KMS-11 (cell line): ENCODE measurements around the gene TRMT61A.

ENCODE experiments used
- H2AFZ ChIP-seq: fragments of 200-600 bp; sonication (generic); 2 replicates; pipeline ENCODE4 v1.6.1; 2016; ENCODE audit warnings: antibody characterized with exemption, mixed run types, low read depth
- H3K27ac ChIP-seq: fragments of 200-600 bp; sonication (generic); 2 replicates; pipeline ENCODE4 v1.6.1; 2016; ENCODE audit warnings: mild to moderate bottlenecking, mixed run types
- H3K27me3 ChIP-seq: fragments of 200-600 bp; sonication (generic); 2 replicates; pipeline ENCODE4 v1.6.1; 2017; ENCODE audit warnings: mild to moderate bottlenecking, low read depth, mixed run types, moderate library complexity; ENCODE audit not compliant: insufficient read depth
- H3K36me3 ChIP-seq: fragments of 200-600 bp; sonication (generic); 2 replicates; pipeline ENCODE4 v1.6.1; 2017; ENCODE audit warnings: mild to moderate bottlenecking, mixed run types; ENCODE audit not compliant: insufficient read depth
- H3K4me1 ChIP-seq: fragments of 200-600 bp; sonication (generic); 2 replicates; pipeline ENCODE4 v1.6.1; 2016; ENCODE audit warnings: mild to moderate bottlenecking, low read depth, mixed run types; ENCODE audit not compliant: poor library complexity, severe bottlenecking
- H3K4me2 ChIP-seq: fragments of 200-600 bp; sonication (generic); 2 replicates; pipeline ENCODE4 v1.7.0; 2016; ENCODE audit warnings: mild to moderate bottlenecking, mixed run types
- H3K4me3 ChIP-seq: fragments of 200-600 bp; sonication (generic); IDR thresholded peaks from 2 replicates; pipeline ENCODE4 v1.6.1; 2017; ENCODE audit warnings: low read depth, low read length, mixed read lengths; ENCODE audit not compliant: insufficient read depth
- H3K79me2 ChIP-seq: fragments of 200-600 bp; sonication (generic); 2 replicates; pipeline ENCODE4 v1.6.1; 2016; ENCODE audit warnings: low read depth, mixed run types; ENCODE audit not compliant: insufficient read depth
- H3K9ac ChIP-seq: fragments of 200-600 bp; sonication (generic); 2 replicates; pipeline ENCODE4 v1.6.1; 2016; ENCODE audit warnings: mild to moderate bottlenecking, mixed run types
- H4K20me1 ChIP-seq: fragments of 200-600 bp; sonication (generic); 2 replicates; pipeline ENCODE4 v1.6.1; 2016; ENCODE audit warnings: mild to moderate bottlenecking, mixed run types; ENCODE audit not compliant: insufficient read depth
- TF ChIP-seq, protein P1 (sequence below): fragments of 200-600 bp; sonication (generic); conservative IDR thresholded peaks from 2 replicates; pipeline ENCODE4 v1.6.1; 2017; ENCODE audit warnings: low read depth, mild to moderate bottlenecking, antibody characterized with exemption, low read length, moderate library complexity, mixed read lengths

TRMT61A gene

DNA sequence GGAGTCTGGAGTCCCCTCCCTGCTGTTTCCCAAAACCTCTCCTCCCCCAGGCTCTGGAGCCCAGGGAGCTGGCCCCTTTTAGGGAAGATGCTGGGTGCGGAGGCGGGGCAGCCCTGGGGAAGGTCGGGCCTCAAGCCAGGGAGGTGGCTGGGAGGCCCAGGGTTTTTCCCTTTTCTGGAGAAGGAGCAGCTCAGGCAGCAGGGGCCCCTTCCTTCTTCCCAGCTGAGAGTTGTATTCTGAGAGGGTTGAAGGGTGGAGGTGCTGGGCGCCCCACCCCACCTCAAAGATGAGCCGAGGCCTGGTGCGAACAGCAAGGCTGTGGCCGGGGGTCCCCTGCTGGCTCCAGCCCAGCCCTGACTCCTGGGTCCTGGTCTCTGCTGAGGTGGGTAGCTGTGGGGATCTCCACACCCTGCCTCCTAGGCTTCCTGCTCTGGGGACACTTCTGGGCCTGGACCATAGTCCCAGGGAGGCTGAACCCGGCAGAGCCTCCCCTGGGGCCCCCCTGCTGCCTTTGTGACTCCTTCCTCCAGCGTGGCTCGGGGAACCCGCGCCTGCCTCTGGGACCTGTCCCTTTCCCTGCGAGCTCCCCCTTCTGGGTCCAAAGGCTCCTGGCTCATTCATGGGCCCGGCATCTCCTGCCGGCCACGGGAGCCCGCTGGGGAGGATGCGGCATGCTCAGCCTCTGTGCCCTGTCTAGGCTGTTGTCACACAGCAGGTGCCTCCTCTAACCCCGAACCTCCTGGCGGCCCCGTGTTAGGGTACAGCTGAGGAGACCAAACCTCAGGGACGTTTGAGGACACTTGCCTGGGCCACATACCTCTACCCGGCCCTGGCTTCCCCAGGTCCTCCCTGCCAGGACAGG lies 4.4 kb downstream of the TRMT61A start:
- no peak overlapping the region for H3K4me3 ChIP-seq
- H3K4me1 ChIP-seq: no peaks in the 10 kb centered on the region
- no peak overlapping the region for H2AFZ ChIP-seq
- no peaks in the 10 kb centered on the region for H4K20me1 ChIP-seq
- no peak overlapping the region for H3K4me2 ChIP-seq
- no peak overlapping the region for H3K27ac ChIP-seq
- TF ChIP-seq, protein P1, sequence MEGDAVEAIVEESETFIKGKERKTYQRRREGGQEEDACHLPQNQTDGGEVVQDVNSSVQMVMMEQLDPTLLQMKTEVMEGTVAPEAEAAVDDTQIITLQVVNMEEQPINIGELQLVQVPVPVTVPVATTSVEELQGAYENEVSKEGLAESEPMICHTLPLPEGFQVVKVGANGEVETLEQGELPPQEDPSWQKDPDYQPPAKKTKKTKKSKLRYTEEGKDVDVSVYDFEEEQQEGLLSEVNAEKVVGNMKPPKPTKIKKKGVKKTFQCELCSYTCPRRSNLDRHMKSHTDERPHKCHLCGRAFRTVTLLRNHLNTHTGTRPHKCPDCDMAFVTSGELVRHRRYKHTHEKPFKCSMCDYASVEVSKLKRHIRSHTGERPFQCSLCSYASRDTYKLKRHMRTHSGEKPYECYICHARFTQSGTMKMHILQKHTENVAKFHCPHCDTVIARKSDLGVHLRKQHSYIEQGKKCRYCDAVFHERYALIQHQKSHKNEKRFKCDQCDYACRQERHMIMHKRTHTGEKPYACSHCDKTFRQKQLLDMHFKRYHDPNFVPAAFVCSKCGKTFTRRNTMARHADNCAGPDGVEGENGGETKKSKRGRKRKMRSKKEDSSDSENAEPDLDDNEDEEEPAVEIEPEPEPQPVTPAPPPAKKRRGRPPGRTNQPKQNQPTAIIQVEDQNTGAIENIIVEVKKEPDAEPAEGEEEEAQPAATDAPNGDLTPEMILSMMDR: no peak
- H3K79me2 ChIP-seq: no peaks in the 10 kb centered on the region
- no peaks in the 10 kb centered on the region for H3K27me3 ChIP-seq
- no peak overlapping the region for H3K9ac ChIP-seq
- H3K36me3 ChIP-seq: no peaks in the 10 kb centered on the region

GRCh38 chr14:103533999-103534575 lies 5.1 kb downstream of the TRMT61A start:
- TF ChIP-seq, protein P1: no peak
- Histone ChIP-seq H3K4me3 (no peak overlapping the region), H2AFZ (no peak overlapping the region), H4K20me1 (no peaks in the 10 kb centered on the region), H3K79me2 (no peaks in the 10 kb centered on the region), H3K9ac (no peak overlapping the region), H3K36me3 (no peaks in the 10 kb centered on the region), H3K27me3 (no peaks in the 10 kb centered on the region), H3K4me2 (no peak overlapping the region), H3K4me1 (no peaks in the 10 kb centered on the region), H3K27ac (no peak overlapping the region)

- Histone ChIP-seq H2AFZ (no peak overlapping the region), H3K36me3 (no peaks in the 10 kb centered on the region), H3K9ac (no peak overlapping the region), H3K27ac (no peak overlapping the region), H3K4me1 (no peaks in the 10 kb centered on the region), H3K27me3 (no peaks in the 10 kb centered on the region; the same call in 1 of the 2 replicates), H3K79me2 (no peaks in the 10 kb centered on the region), H4K20me1 (no peaks in the 10 kb centered on the region), H3K4me3 (no peak overlapping the region), H3K4me2 (no peak overlapping the region)
- TF ChIP-seq, protein P1: no peak
Measured at GRCh38 chr14:103534576-103535061, 5.6 kb downstream of the TRMT61A start.

DNA sequence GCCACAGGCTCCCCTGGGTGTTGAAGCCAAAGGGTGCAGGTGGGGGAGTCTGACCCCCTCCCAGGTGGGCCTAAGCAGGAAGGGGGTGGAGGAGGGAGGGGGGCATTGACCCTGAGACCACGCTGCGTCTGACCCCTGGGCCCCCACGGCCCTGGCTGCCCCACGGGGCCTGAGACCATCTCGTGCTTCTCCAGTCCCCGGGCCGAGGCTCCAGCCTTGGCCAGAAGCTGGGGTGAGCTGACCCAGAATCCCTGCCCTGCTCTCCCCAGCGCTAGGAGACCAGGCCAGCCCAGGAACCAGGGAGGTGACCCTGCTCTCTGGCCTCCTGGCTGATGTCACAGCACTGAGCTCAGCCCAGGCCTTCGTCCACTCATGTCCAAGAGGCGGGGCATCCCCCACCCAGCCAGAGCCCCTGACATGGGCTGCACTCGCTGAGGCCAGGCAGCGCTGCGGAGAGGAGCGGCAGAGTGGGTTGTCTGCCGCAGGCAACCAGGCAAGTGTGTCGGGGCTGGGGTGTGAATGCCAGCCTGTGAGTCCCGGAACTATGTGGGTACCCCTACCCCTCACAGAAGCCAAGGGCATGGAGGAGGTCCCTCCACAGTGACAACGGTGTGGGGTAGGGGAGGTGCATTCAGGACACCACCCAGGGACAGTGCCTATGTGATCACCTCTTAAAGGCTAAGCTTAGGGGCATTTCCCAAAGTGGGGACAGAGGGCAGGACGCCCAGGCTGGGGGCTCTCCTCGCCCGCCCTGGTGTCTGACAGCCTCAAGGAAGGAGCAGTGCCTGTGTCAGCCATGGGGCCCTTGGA lies 6.3 kb downstream of the TRMT61A start:
- Histone ChIP-seq H3K27ac (no peak overlapping the region), H3K4me1 (no peaks in the 10 kb centered on the region), H3K4me2 (no peak overlapping the region), H3K27me3 (peaks cover under 1% of the 10 kb centered on the region; the same call in 1 of the 2 replicates), H3K9ac (no peak overlapping the region), H3K36me3 (no peaks in the 10 kb centered on the region), H4K20me1 (no peaks in the 10 kb centered on the region), H3K4me3 (no peak overlapping the region), H2AFZ (no peak overlapping the region), H3K79me2 (no peaks in the 10 kb centered on the region)
- TF ChIP-seq, protein P1: no peak
